ENCODE results near the gene SRM.

SRM gene

DNA sequence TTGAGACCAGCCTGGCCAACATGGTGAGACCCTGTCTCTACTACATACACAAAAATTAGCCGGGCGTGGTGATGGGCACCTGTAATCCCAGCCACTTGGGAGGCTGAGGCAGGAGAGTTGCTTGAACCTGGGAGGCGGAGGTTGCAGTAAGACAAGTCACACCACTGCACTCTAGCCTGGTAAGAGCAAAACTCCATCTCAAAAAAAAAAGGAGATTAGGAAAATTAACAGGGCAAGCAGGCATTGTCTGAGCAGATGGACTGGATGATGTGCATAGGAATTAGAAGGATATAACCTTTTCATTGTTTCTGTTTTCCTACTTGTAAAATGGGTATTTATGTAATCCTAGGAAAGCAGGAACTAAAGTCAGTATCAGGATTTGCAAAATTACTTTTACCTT lies 31.8 kb downstream of the SRM start:
- Histone ChIP-seq H3K9me3 (ENCODE audit: insufficient read depth, low read length, severe bottlenecking) (no peaks in the 10 kb centered on the region), H3K4me2 (ENCODE audit: insufficient read depth, low read length) (no peak overlapping the region), H3K9ac (ENCODE audit: low read depth, low read length) (no peak overlapping the region), H3K4me3 (ENCODE audit: low read depth in 1 of 2, low read length in 2 of 2) (no peak overlapping the region), H3K79me2 (ENCODE audit: insufficient read depth, low read length) (no peaks in the 10 kb centered on the region), H4K20me1 (ENCODE audit: insufficient read depth, low read length) (peaks cover 16% of the 10 kb centered on the region; the same call in 1 of the 2 replicates), H3K27ac (ENCODE audit: low read length) (no peak overlapping the region), H3K36me3 (ENCODE audit: insufficient read depth, low read length) (peaks cover 49% of the 10 kb centered on the region), H3K27me3 (ENCODE audit: insufficient read depth, low read length, poor library complexity) (no peaks in the 10 kb centered on the region), H3K4me1 (ENCODE audit: insufficient read depth, low read length) (no peaks in the 10 kb centered on the region), H2AFZ (ENCODE audit: low read depth, low read length) (no peak overlapping the region)
- DNase-seq, result no peak
- ATAC-seq (ENCODE audit: insufficient read depth, low read depth), result no peak
- TF ChIP-seq, protein P1, sequence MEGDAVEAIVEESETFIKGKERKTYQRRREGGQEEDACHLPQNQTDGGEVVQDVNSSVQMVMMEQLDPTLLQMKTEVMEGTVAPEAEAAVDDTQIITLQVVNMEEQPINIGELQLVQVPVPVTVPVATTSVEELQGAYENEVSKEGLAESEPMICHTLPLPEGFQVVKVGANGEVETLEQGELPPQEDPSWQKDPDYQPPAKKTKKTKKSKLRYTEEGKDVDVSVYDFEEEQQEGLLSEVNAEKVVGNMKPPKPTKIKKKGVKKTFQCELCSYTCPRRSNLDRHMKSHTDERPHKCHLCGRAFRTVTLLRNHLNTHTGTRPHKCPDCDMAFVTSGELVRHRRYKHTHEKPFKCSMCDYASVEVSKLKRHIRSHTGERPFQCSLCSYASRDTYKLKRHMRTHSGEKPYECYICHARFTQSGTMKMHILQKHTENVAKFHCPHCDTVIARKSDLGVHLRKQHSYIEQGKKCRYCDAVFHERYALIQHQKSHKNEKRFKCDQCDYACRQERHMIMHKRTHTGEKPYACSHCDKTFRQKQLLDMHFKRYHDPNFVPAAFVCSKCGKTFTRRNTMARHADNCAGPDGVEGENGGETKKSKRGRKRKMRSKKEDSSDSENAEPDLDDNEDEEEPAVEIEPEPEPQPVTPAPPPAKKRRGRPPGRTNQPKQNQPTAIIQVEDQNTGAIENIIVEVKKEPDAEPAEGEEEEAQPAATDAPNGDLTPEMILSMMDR (IDR thresholded peaks at IDR 0.05; ENCODE audit: borderline replicate concordance, extremely low read depth, low read length, poor library complexity, severe bottlenecking), result no peak
- no peak for TF ChIP-seq EZH2 (IDR thresholded peaks at IDR 0.05; ENCODE audit: borderline replicate concordance, low read depth, low read length, severe bottlenecking)

GRCh38 chr1:11027316-11027715 lies 32.5 kb downstream of the SRM start:
- no peaks in the 10 kb centered on the region for H3K27me3 ChIP-seq (ENCODE audit: insufficient read depth, low read length, poor library complexity)
- H3K4me1 ChIP-seq (ENCODE audit: insufficient read depth, low read length), result no peaks in the 10 kb centered on the region
- TF ChIP-seq, protein P1 (IDR thresholded peaks at IDR 0.05; ENCODE audit: borderline replicate concordance, extremely low read depth, low read length, poor library complexity, severe bottlenecking), result no peak
- TF ChIP-seq EZH2 (IDR thresholded peaks at IDR 0.05; ENCODE audit: borderline replicate concordance, low read depth, low read length, severe bottlenecking), result no peak
- no peak for ATAC-seq (ENCODE audit: insufficient read depth, low read depth)
- H3K79me2 ChIP-seq (ENCODE audit: insufficient read depth, low read length), result no peaks in the 10 kb centered on the region
- H3K9ac ChIP-seq (ENCODE audit: low read depth, low read length), result no peak overlapping the region
- H2AFZ ChIP-seq (ENCODE audit: low read depth, low read length), result no peak overlapping the region
- peaks cover 18% of the 10 kb centered on the region; the same call in 1 of the 2 replicates for H4K20me1 ChIP-seq (ENCODE audit: insufficient read depth, low read length)
- H3K27ac ChIP-seq (ENCODE audit: low read length), result no peak overlapping the region
- no peak for DNase-seq
- no peak overlapping the region for H3K4me2 ChIP-seq (ENCODE audit: insufficient read depth, low read length)
- H3K9me3 ChIP-seq (ENCODE audit: insufficient read depth, low read length, severe bottlenecking), result no peaks in the 10 kb centered on the region
- no peak overlapping the region for H3K4me3 ChIP-seq (ENCODE audit: low read depth in 1 of 2, low read length in 2 of 2)
- H3K36me3 ChIP-seq (ENCODE audit: insufficient read depth, low read length), result peaks cover 54% of the 10 kb centered on the region

- Histone ChIP-seq H3K27ac (ENCODE audit: low read length) (no peak overlapping the region), H3K4me2 (ENCODE audit: insufficient read depth, low read length) (no peak overlapping the region), H4K20me1 (ENCODE audit: insufficient read depth, low read length) (peaks cover 21% of the 10 kb centered on the region; the same call in 1 of the 2 replicates), H3K4me1 (ENCODE audit: insufficient read depth, low read length) (no peaks in the 10 kb centered on the region), H3K36me3 (ENCODE audit: insufficient read depth, low read length) (peaks cover 59% of the 10 kb centered on the region), H3K79me2 (ENCODE audit: insufficient read depth, low read length) (no peaks in the 10 kb centered on the region), H3K9ac (ENCODE audit: low read depth, low read length) (no peak overlapping the region), H2AFZ (ENCODE audit: low read depth, low read length) (no peak overlapping the region), H3K9me3 (ENCODE audit: insufficient read depth, low read length, severe bottlenecking) (no peaks in the 10 kb centered on the region), H3K4me3 (ENCODE audit: low read depth in 1 of 2, low read length in 2 of 2) (no peak overlapping the region), H3K27me3 (ENCODE audit: insufficient read depth, low read length, poor library complexity) (no peaks in the 10 kb centered on the region)
- no peak for TF ChIP-seq EZH2 (IDR thresholded peaks at IDR 0.05; ENCODE audit: borderline replicate concordance, low read depth, low read length, severe bottlenecking)
- DNase-seq, result no peak
- ATAC-seq (ENCODE audit: insufficient read depth, low read depth), result 0 out of 3 replicates have a peak, but pooled peaks have one; percentile 12
These were observed 32.9 kb downstream of the SRM start for GRCh38 chr1:11026903-11027302.

GRCh38 chr1:11026052-11026451 lies 33.8 kb downstream of the SRM start:
- ATAC-seq (ENCODE audit: insufficient read depth, low read depth), result no peak
- H3K4me2 ChIP-seq (ENCODE audit: insufficient read depth, low read length), result no peak overlapping the region
- no peaks in the 10 kb centered on the region for H3K79me2 ChIP-seq (ENCODE audit: insufficient read depth, low read length)
- peaks cover 67% of the 10 kb centered on the region for H3K36me3 ChIP-seq (ENCODE audit: insufficient read depth, low read length)
- no peaks in the 10 kb centered on the region for H3K27me3 ChIP-seq (ENCODE audit: insufficient read depth, low read length, poor library complexity)
- TF ChIP-seq, protein P1 (IDR thresholded peaks at IDR 0.05; ENCODE audit: borderline replicate concordance, extremely low read depth, low read length, poor library complexity, severe bottlenecking), result no peak
- TF ChIP-seq EZH2 (IDR thresholded peaks at IDR 0.05; ENCODE audit: borderline replicate concordance, low read depth, low read length, severe bottlenecking), result no peak
- H3K9me3 ChIP-seq (ENCODE audit: insufficient read depth, low read length, severe bottlenecking), result no peaks in the 10 kb centered on the region
- H3K4me1 ChIP-seq (ENCODE audit: insufficient read depth, low read length), result no peaks in the 10 kb centered on the region
- H4K20me1 ChIP-seq (ENCODE audit: insufficient read depth, low read length), result peaks cover 27% of the 10 kb centered on the region; the same call in 1 of the 2 replicates
- DNase-seq, result no peak
- no peak overlapping the region for H3K27ac ChIP-seq (ENCODE audit: low read length)
- H2AFZ ChIP-seq (ENCODE audit: low read depth, low read length), result no peak overlapping the region
- H3K9ac ChIP-seq (ENCODE audit: low read depth, low read length), result no peak overlapping the region
- no peak overlapping the region for H3K4me3 ChIP-seq (ENCODE audit: low read depth in 1 of 2, low read length in 2 of 2)
